HG02588 (cell line): ENCODE results near the gene VAC14.

Experiments
- ATAC-seq: cut with Tn5 transposase; IDR thresholded peaks from one replicate; pipeline ENCODE4 v1.9.1; 2021; ENCODE audit warnings: mild to moderate bottlenecking, moderate library complexity; ENCODE audit not compliant: unreplicated experiment

Gene VAC14

DNA sequence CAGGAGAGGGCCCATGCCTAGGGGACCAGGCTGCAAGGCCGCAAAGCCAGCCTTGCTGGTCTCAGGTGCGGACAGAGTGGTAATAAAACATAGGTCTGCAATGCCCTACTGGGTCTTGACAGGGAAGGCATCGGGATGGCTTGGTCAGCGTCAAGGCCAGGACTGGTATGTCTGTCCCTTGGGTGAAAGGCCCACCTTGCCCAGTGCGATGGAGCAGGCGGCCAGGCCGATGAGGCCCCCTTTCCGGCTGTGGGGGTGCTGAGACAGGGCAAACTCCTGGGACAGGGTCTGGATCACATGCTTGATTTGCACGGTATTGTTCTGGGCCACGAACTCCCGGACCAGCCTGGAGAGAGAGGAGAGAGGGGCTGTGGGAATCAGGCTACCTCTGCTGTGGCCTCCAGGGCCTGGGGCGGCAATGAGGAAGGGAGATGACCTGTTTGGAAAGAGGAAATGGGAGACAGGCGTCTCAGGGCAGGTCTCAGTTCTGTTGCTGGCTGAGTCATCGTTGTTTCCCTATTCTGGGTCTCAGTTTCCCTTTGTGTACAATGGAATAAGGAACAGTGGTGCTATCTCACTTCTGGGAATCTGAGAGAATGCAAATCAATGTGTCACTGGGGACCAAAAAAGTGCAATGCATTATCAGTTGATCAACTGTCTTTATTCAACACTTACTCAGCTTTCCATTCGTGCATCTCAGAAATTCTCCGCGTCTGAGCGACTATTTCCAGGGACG lies 14.8 kb downstream of the VAC14 start:
- ATAC-seq: no peak

DNA sequence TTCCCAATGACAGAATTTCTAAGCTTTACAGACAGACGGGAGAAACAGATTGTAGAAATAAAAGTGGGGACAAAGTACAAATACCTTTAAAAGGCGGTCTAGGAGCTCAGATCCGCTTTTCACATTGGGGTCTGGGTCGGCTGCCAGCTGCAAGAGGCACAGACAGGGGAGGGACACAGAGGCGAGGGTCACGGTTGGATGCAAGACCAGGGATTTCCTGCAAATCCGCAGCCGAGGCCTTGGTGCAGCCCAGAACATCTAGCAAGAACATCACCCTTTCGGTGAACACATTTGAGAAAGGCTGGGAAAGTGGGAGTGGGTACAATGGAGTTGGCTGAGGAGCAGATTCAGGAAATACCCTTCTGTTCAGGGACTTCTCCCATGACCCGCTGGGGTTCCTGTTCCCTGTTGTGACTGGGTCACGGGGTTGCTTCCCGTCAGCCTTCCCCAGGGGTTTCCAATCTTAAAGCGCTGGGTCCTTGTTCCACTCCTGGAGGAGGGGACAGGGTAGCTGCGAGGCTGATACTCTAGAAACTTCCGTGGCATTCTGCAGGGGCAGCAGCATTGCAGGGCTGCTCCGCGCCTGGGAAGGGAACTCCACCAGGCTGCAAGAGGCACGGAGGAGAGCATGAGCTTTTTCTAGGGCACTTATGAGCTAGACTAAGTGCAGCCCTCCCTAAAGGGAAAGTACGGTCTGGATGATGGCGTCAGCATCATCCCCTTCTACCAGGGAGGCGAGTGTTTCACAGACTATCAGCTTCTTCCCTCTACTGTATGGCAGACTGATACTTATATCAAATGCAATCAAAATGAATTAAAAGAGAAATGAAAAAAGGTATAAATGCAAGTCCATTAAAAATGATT lies 16.0 kb downstream of the VAC14 start:
- no peak for ATAC-seq

- no peak for ATAC-seq
These were observed 18.7 kb downstream of the VAC14 start for GRCh38 chr16:70782237-70782636.

DNA sequence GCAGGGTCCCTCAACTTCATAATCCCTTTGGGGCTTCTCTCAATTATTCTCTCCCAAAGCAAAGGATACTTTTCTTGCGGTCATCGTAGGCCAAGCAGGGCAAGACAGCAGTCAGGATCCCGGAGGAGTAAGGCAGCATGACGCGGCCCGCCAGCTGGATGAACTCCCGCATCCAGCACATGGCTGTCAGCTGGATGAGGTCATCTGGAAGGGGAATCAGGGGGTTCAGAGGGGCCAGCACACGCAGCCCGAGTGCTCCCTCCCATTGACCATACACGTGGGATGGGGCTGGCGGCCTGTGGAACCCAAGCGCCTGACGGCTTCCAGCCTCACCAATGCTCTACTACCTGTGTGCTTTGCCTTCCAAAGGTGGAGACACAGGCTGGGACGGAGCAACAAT lies 19.2 kb downstream of the VAC14 start:
- no peak for ATAC-seq

GRCh38 chr16:70780546-70780945 lies 20.4 kb downstream of the VAC14 start:
- ATAC-seq: no peak

- no peak for ATAC-seq
These were observed 21.6 kb downstream of the VAC14 start for GRCh38 chr16:70779361-70779760.

DNA sequence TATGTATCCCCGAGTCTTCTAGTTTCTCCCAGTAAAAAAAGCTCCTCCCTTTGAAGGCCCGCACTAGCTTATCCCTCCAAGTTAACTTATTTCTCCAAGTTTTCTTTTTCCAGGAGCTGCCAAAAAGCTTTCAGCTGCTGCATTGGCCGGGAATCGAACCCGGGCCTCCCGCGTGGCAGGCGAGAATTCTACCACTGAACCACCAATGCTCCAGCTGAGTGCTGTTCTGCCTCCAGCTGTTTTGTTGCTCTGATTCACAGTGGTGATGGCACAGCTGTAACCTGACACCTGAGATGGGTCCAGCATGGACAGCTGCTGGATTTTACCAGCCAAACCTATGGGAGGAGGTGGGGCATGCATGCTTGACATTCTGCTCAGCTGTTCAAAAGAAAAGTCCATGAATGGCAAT lies 22.1 kb downstream of the VAC14 start:
- ATAC-seq: no peak

DNA sequence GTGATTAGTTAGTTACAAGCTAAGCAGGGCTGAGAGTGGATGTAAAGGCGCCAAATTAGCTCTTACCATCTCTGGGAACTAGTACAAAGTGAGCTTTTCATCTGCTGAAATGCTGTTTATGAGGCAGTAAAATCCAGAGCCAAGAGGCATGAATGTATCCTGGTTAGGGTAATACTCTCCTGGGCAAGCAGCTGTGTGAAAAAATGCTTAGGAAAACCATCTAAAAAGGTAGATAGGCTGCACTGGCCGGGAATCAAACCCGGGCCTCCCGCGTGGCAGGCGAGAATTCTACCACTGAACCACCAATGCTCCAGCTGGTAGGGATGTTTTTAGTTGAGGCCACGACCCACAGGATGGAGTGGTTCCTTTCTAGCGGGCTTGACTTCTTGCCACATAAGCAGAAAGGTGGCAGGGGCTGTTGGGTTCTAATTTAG lies 23.0 kb downstream of the VAC14 start:
- ATAC-seq: no peak

DNA sequence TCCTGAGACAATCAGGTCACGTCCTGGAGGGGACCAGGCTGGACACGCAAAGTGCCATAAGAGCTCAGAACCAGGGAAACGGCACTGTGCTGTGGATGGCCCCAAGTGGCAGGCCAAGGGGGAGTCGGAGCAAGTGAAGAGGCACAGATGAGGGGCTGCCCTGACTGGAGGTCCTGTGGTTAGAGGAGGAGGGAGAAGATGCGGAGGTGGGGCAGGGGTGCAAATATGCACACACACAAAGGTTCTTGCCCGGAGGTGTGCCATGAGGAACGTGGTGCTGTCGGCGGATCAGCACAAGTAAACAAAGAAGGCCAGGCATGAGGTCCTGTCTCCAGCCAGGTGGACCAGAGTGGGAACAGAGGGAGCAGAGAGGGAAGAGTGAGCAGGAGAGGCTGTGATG lies 23.5 kb downstream of the VAC14 start:
- ATAC-seq: no peak

DNA sequence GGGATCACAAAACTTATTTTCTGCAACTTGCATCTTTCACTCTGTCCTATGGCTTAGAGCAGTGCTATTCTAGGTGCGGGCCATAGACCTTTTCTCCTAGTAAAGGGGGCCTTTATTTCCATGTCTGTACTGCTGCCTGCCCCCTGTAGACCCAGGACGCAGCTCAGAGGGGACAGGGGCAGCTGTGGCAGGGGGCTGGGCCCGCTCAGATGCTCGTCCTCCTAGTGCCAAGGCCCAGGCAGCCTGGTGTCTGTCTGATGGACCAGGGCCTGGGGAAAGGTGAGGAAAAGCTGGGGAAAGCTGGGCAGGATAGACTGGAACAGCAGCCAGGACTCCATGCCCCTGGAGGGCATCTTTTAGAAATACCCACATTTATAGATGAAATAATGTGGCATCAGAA lies 25.6 kb downstream of the VAC14 start:
- ATAC-seq: no peak

- no peak for ATAC-seq
These were observed 26.7 kb downstream of the VAC14 start for GRCh38 chr16:70774261-70774660.

DNA sequence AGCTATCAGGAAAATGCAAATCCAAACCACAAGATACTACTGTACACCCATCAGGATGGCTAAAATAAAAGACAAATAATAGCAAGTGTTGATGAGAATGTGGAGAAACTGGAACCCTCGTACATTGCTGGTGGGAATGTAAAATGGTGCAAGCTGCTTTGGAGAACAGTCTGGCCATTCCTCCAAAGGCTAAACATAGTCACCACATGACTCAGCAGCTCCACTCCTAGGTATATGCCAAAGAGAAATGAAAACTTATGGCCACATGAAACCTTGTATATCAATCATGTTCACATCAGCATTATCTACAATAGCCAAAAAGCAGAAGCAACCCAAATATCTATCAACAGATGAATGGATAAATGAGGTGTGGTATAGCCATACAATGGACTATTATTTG lies 28.5 kb downstream of the VAC14 start:
- ATAC-seq: no peak

DNA sequence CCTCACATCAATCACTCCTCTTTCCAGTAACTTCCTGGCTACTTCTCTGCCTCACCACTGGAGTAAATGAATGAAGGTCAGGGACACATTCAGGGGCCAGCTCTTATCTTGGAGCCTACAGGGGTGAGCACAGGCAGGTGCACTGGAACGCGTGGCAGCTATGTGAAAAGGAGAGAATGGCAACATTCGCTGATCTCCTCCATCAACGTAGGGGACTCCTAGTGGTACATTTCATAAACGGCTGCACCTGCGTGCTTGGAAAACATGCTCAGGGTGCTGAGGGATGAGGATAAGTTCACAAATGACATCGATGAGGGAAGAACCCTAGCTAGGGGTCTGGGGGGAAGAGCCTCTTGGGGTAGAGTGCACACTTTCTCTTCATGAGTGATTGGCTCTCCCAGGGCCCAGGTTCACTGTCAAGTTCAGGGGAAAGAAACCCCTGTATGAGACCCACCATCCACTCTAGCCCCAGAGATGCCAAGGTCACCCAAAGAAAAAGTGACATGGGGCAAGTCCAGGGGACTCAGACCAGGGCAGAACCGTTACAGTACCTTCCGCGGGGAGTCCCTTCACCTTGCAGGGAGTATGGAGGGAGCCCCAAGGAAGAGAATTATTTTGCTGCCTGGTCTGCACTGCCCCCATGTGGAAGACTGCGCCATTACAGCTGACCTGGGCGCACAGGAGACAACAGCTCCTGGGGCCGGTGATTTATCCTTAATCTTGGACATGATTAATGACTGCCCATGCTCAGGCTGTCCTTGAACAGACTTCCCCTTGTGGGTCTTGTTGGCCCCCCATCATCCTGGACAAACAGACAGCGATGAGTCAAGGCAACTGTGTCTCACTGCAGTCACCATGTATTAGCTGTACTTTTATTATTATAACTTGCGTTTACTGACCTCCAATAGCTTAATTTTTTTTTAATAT lies 30.1 kb downstream of the VAC14 start:
- ATAC-seq: peak; percentile 64

- no peak for ATAC-seq
These were observed 30.7 kb downstream of the VAC14 start for GRCh38 chr16:70770291-70770625.

DNA sequence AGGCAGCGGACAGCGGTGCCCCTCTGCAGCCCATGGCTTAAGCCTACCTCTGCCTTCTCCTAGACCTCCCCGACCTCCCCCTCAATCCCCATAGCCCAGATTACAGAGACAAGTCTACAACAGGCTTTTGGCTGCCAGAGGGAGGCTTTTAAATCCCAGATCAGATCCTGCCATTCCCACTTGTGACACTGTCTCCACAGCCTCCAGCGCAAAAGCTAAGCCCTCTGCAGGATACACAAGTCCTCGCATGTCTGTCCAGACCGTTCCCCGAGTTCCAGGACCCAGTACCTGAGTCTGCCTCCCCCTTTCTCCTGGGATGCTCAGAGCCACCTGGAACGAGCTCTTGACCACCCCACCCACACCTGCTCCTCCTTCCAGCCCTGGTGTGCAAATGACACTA lies 31.2 kb downstream of the VAC14 start:
- ATAC-seq: no peak

- ATAC-seq: no peak
These were observed 31.8 kb downstream of the VAC14 start for GRCh38 chr16:70769131-70769530.

DNA sequence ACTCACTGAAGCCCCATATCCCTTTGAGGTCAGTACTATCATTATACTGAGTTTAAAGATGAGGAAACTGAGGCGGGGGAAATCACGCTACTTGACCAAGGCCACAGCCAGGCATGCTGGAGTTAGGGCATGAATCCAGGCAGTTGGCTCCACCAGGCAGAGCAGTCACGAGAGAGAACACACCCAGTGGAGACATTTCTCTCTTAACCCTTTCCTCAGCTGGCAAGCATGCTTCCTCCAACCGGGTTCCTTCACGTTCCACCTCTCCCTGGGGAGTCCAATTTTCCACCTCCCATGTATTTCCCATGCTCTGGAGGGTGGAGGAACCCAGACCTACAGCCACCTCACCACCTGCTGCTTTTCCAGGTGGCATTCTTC lies 32.8 kb downstream of the VAC14 start:
- no peak for ATAC-seq

DNA sequence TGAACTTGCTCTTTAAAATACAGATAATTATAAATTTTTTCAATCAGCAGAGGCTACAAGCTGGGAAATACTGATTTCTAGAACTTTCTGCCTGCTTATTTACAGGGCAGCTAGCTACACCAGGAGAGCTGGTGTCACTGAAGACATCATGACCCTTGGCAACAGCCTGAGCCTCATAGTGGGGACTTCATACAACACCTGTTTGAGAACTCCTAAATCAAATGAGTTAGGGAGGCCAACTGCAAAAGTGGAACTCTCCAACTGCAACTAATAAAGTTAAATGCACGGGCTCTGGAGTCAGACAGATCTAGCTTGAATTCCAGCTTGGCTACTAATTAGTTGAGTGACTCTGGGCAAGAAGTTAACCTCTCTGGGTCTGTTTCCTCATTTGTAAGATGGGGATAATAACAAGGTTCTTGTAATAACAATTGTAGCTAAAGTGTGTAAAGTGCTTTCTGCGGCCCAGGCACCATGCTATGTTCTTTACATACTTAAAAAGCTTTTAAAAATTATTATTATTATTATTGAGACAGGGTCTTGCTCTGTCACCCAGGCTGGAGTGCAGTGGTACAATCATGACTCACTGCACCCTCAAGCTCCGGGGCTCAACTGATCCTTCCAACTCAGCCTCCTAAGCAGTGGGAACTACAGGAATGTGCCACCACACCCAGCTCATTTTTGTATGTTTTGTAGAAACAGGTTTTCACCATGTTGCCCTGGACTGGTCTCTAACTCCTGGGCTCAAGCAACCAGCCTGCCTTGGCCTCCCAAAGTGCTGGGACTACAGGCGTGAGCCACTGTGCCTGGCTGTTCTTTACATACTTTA lies 33.4 kb downstream of the VAC14 start:
- ATAC-seq: no peak

- no peak for ATAC-seq
These were observed 34.3 kb downstream of the VAC14 start for GRCh38 chr16:70766658-70767057.

DNA sequence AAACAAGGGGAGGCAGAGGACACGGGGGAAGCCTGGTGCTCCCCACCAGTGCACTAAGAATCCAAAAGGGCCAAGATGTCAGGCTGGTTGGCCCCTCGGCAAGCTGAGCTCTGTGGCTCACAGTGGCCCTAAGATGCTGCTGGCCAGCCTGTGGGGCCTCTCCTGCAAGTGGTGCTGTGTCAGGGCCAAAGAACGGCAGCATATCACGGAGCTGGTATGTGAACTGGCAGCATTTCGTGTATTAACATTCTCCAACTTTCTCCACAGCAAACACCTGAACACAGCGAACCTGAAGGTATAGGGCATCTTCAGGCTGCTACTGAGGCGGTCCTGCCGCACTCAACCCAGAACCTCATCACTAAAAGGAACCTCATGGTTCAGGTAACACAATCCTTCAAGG lies 34.8 kb downstream of the VAC14 start:
- no peak for ATAC-seq

DNA sequence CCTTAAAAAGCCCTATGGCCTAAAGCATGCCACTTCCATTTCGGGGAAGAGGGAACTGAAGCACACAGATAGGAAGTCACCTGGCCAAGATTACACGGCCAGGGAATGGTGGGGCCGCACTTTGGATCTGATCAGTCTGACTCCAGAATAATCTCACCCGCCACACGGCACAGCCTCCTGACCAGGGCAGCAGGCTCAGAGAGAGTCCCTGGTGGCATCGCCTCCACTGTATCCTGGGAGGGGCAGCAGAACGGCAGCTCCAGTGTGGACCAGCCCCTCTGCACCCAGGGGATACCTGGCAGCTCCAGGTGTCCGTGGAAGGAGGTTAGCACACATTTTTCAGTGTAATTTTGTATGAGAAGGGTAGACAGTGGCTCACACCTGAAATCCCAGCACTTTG lies 35.5 kb downstream of the VAC14 start:
- ATAC-seq: no peak
